ENCODE data around the gene TADA3.
A peak's percentile ranks its signal among the peaks of the same experiment; 100 is the strongest.

Gene TADA3

DNA sequence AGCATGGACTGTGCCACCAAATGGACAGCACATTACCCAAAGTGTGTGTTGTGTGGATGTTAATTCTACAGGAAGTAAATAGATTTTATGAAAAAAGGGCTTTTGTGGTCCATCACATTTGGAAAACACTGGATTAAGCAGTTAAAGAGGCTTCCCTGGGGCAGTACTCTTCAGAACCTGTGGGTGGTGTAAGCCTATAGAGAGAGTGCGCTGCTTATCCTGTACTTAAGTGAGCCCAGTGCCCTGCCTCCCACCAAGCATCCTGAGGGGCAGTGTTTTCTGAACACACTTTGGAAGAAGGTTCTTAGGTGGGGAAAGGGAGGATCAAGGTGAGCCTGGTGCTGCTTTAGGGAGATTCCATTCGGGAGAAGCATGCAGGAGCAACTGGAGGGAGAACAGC is 28.7 kb upstream of the TADA3 start:
- Histone ChIP-seq H3K27me3 (ENCODE audit: insufficient read depth, low read depth, severe bottlenecking) (no peaks in the 10 kb centered on the region), H3K27ac (no peak overlapping the region), H3K36me3 (no peaks in the 10 kb centered on the region), H3K9me3 (ENCODE audit: severe bottlenecking) (no peaks in the 10 kb centered on the region), H3K4me3 (ENCODE audit: low read depth, low read length) (no peak overlapping the region)
- DNase-seq: peak; percentile 47
- TF ChIP-seq, protein P1, sequence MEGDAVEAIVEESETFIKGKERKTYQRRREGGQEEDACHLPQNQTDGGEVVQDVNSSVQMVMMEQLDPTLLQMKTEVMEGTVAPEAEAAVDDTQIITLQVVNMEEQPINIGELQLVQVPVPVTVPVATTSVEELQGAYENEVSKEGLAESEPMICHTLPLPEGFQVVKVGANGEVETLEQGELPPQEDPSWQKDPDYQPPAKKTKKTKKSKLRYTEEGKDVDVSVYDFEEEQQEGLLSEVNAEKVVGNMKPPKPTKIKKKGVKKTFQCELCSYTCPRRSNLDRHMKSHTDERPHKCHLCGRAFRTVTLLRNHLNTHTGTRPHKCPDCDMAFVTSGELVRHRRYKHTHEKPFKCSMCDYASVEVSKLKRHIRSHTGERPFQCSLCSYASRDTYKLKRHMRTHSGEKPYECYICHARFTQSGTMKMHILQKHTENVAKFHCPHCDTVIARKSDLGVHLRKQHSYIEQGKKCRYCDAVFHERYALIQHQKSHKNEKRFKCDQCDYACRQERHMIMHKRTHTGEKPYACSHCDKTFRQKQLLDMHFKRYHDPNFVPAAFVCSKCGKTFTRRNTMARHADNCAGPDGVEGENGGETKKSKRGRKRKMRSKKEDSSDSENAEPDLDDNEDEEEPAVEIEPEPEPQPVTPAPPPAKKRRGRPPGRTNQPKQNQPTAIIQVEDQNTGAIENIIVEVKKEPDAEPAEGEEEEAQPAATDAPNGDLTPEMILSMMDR (IDR thresholded peaks at IDR 0.05; ENCODE audit: low read depth, low read length): peak; percentile 59

DNA sequence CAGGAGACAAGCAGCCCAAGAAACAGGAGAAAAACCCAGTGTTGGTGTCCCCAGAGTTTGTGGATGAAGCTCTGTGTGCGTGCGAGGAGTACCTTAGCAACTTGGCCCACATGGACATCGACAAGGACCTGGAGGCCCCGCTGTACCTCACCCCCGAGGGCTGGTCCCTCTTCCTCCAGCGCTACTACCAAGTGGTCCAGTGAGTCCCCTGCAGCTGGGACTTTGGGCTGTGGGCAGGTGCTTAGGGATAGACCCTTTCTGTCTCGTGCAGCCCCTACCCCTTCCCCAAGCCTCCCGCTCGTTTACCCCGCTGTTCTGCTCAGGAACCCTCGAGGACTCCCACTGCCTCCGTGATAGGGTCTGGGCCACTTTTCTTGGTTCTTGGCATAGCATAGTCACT is 28.3 kb upstream of the TADA3 start:
- DNase-seq: no peak
- Histone ChIP-seq H3K27me3 (ENCODE audit: insufficient read depth, low read depth, severe bottlenecking) (no peaks in the 10 kb centered on the region), H3K9me3 (ENCODE audit: severe bottlenecking) (no peaks in the 10 kb centered on the region), H3K27ac (no peak overlapping the region), H3K4me3 (ENCODE audit: low read depth, low read length) (no peak overlapping the region), H3K36me3 (no peaks in the 10 kb centered on the region)
- TF ChIP-seq, protein P1 (IDR thresholded peaks at IDR 0.05; ENCODE audit: low read depth, low read length): no peak

DNA sequence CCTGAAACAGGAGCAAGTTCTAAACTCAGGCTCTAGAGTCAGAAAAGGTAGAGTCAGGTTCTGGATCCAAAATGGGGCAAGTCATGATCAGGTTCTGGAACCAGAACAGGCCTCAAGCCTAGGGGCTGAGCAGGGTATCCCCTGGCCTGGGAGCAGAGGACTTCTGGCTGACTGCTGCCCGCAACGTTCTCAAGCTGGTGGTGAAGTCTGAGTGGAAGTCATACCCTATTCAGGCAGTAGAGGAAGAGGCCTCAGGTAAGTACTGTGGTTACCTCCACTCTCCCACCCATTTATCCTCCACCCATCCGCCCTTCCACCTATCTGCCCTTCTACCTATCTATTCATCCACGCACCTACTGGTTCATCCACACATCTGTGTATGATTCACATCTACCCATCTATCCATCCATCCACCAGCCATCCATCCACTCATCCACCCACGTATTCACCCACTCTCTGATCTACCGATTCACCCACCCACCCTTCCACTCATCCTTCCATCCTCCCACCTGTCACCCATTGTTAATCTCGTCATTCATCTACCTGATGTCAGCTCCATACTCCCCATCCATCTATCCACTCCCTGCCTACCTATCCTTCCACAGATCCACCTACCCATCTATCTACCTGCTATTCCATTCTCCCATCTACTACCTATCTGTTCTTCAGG is 26.5 kb upstream of the TADA3 start:
- Histone ChIP-seq H3K27ac (no peak overlapping the region), H3K9me3 (ENCODE audit: severe bottlenecking) (no peaks in the 10 kb centered on the region), H3K4me3 (ENCODE audit: low read depth, low read length) (no peak overlapping the region), H3K27me3 (ENCODE audit: insufficient read depth, low read depth, severe bottlenecking) (no peaks in the 10 kb centered on the region), H3K36me3 (no peaks in the 10 kb centered on the region)
- TF ChIP-seq, protein P1 (IDR thresholded peaks at IDR 0.05; ENCODE audit: low read depth, low read length): no peak
- no peak for DNase-seq

DNA sequence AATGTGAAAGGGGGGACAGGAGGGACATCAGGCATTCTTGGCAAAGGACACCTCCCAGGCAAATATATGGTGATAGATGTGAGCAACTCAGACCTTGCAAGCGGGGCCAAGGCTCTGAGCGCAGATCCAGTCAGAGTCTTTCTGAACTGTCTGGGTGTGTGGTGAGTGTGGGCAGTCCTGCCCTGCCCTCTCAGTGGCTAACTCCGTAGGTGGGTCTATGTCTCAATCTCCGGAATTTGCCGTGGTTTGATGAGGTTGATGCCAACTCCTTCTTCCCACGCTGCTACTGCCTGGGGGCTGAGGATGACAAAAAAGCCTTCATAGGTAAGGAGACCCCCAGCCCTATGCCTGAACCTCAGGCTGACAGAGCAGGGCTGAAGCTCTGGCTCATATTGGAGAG is 25.2 kb upstream of the TADA3 start:
- Histone ChIP-seq H3K27me3 (ENCODE audit: insufficient read depth, low read depth, severe bottlenecking) (no peaks in the 10 kb centered on the region), H3K36me3 (no peaks in the 10 kb centered on the region; the same call in 1 of the 2 replicates), H3K9me3 (ENCODE audit: severe bottlenecking) (no peaks in the 10 kb centered on the region), H3K27ac (no peak overlapping the region), H3K4me3 (ENCODE audit: low read depth, low read length) (no peak overlapping the region)
- TF ChIP-seq, protein P1 (IDR thresholded peaks at IDR 0.05; ENCODE audit: low read depth, low read length): no peak
- DNase-seq: no peak

DNA sequence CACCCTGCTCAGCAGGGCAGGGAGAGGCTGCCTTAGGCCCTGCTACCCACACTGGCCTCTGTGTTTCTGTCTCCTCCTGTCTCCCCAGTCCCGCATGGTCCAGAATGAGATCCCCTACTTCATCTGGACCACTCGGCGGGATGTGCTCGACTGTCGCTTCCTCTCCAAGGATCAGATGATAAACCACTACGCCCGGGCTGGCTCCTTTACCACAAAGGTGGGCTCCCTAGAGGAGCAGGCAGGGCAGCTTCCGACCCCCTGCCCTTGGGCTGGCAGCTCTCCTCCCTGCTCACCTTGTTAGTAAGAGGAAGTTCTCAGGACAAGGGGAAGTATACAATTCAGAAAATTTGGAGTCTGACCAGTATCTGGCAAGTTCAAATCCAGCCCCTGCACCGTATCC is 23.7 kb upstream of the TADA3 start:
- TF ChIP-seq, protein P1 (IDR thresholded peaks at IDR 0.05; ENCODE audit: low read depth, low read length): no peak
- no peaks in the 10 kb centered on the region for H3K9me3 ChIP-seq (ENCODE audit: severe bottlenecking)
- DNase-seq: no peak
- H3K27me3 ChIP-seq (ENCODE audit: insufficient read depth, low read depth, severe bottlenecking): no peaks in the 10 kb centered on the region
- H3K4me3 ChIP-seq (ENCODE audit: low read depth, low read length): no peak overlapping the region
- no peaks in the 10 kb centered on the region; the same call in 1 of the 2 replicates for H3K36me3 ChIP-seq
- no peak overlapping the region for H3K27ac ChIP-seq

Data from WERI-Rb-1 (cell line).